Measurements from ENCODE around the gene AKAP3.

AKAP3 gene

DNA sequence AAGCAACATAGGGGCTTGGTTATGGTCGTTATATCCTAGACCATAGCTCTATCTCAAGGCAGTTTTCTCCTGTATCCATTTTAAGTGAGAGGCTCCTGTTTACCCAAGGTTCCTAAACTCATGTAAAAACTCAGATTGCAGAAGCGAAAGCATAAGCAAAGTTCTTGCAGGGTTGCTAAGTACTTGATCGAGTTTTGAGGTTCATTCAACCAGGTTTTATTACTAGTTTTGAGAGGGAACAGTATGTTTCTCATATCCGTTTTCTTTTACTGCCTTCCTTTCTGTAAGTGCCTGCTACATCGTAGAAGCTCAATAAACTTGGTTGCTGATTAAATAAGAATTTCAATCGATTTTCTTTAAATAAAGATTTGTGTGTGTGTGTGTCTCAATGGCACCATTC, 5.1 kb downstream of the AKAP3 start:
- DNase-seq (ENCODE audit: insufficient read length): no peak
- TF ChIP-seq TAF1 (IDR thresholded peaks at IDR 0.05; ENCODE audit: borderline replicate concordance, low read depth, low read length) (no peak), POLR2AphosphoS5 (IDR thresholded peaks at IDR 0.05; ENCODE audit: low read depth, low read length) (no peak), POLR2A (IDR thresholded peaks at IDR 0.05; ENCODE audit: low read depth, low read length) (no peak)
- FAIRE-seq: peak; percentile 89

DNA sequence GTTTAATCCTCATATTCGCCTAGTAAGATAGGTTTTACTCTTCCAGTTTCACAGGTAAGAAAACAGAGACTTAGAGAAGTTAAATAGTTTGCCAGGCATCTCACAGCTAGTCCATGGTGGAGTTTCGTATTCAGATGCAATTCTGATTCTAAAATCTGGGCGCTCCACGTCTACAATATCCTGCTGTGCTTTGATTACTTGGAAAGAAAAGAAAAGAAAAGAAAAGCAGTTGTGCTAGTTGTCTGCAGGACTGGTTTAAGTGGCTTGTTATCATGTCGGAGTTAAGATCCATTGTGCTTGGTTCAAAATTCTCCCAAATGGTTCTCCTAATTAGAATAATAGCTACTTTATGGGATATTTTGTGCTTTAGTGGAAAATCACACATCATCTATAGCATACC, 18.6 kb downstream of the AKAP3 start:
- DNase-seq (ENCODE audit: insufficient read length) (no peak), FAIRE-seq (no peak)
- TF ChIP-seq POLR2A (IDR thresholded peaks at IDR 0.05; ENCODE audit: low read depth, low read length) (no peak), POLR2AphosphoS5 (IDR thresholded peaks at IDR 0.05; ENCODE audit: low read depth, low read length) (no peak), TAF1 (IDR thresholded peaks at IDR 0.05; ENCODE audit: borderline replicate concordance, low read depth, low read length) (no peak)

DNA sequence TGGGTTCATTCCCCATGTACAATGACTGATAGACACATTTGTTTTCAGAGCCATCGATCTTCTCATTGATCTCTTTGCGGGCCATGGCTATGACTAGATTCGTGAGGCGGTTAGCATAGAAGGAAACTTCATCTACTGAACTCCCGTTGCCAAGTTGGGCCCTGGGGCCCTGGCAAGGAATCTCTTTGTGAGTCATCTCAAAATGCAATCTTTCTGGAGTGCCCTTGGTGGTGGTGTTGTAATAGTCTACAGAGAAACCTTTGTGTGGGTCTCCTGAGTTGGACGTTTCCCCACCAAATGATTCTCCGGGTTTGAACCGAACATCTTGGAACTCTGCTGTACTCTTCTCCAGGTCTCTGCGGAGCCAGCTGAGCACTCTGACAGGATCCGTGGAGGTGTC, 20.4 kb downstream of the AKAP3 start:
- FAIRE-seq (no peak), DNase-seq (ENCODE audit: insufficient read length) (no peak)
- no peak for TF ChIP-seq POLR2A (IDR thresholded peaks at IDR 0.05; ENCODE audit: low read depth, low read length)
- TF ChIP-seq TAF1 (IDR thresholded peaks at IDR 0.05; ENCODE audit: borderline replicate concordance, low read depth, low read length): no peak
- no peak for TF ChIP-seq POLR2AphosphoS5 (IDR thresholded peaks at IDR 0.05; ENCODE audit: low read depth, low read length)

DNA sequence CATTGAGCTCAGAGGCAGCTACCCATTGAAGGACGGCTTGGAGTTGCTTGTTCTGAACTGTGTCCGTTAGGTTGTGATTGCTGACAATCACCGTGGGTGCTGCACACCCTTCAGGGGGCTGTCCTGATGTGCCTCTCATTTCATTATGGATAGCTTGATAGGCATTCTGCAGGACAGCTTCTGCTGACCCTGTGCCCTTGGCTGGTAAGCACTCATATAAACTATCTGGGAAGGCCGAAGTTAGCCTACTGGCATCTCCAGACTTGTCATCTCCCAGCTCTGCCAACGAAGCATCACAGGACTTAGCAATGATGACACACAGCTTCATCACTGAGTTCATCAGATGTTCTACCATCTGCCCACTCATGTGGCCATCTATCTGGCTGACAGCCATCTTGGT, 22.3 kb downstream of the AKAP3 start:
- no peak for TF ChIP-seq POLR2A (IDR thresholded peaks at IDR 0.05; ENCODE audit: low read depth, low read length)
- TF ChIP-seq TAF1 (IDR thresholded peaks at IDR 0.05; ENCODE audit: borderline replicate concordance, low read depth, low read length): no peak
- TF ChIP-seq POLR2AphosphoS5 (IDR thresholded peaks at IDR 0.05; ENCODE audit: low read depth, low read length): no peak

DNA sequence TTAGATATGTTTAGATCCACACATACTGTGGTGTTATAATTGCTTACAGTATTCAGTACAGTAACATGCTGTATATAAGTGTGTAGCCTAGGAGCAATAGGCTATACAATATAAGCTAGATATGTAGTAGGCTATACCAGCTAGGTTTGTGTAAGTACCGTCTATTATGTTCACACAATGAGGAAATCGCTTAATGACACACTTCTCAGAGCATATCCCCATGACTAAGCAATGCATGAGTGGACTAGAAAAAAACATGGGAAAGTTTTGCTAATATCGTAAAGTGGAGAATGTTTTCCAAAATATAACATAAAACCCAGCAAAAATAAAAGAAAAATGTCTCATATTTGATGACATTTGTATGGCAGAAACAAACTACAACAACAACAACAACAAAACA, 27.3 kb downstream of the AKAP3 start:
- FAIRE-seq: no peak
- TF ChIP-seq POLR2A (IDR thresholded peaks at IDR 0.05; ENCODE audit: low read depth, low read length) (no peak), POLR2AphosphoS5 (IDR thresholded peaks at IDR 0.05; ENCODE audit: low read depth, low read length) (no peak), TAF1 (IDR thresholded peaks at IDR 0.05; ENCODE audit: borderline replicate concordance, low read depth, low read length) (no peak)

More for the DNA sequence above, 22.3 kb downstream of the AKAP3 start:
- FAIRE-seq (no peak), DNase-seq (ENCODE audit: insufficient read length) (no peak)

DNA sequence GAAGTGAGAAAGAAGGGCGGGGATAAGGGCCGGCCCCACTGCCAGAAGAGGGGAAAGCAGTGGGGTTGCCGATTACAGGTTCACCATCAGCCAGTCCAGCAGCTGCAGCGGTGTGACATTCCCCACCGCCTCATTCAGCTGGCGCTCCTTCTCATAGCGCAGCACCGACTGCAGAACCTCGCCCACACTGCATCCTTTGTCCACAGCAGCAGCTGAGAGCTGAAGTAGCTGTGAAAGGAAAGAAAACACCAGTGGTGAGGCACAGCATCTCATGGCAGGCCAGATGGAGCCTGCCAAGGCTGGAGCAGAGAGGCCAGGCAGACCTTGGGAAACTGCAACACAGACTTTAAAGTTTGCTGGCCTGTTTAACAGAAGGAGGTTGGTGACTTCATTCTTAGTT, 33.2 kb downstream of the AKAP3 start:
- no peak for DNase-seq (ENCODE audit: insufficient read length)
- FAIRE-seq: no peak
- TF ChIP-seq POLR2A (IDR thresholded peaks at IDR 0.05; ENCODE audit: low read depth, low read length) (no peak), POLR2AphosphoS5 (IDR thresholded peaks at IDR 0.05; ENCODE audit: low read depth, low read length) (no peak), TAF1 (IDR thresholded peaks at IDR 0.05; ENCODE audit: borderline replicate concordance, low read depth, low read length) (no peak)

More for the DNA sequence above, 27.3 kb downstream of the AKAP3 start:
- no peak for DNase-seq (ENCODE audit: insufficient read length)

DNA sequence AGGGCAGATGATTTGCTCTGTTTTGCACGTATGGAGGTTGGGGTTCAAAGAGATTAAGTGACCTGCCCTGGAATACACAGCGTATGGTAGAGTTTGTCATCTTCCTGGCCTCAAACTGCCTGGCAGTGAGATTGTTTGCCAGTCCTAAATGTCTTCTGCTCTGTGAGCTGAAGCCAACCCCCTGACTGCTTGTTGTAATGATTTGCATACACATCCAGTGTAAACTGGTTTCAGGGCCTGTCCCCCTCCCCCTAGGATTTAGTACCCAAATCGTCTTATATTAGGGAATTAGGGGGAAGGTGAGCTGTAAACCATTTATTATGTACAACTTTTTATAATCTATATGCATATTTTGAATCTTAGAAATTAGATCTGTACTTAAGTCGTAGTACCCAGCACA, 38.4 kb downstream of the AKAP3 start:
- DNase-seq (ENCODE audit: insufficient read length) (no peak), FAIRE-seq (no peak)
- no peak for TF ChIP-seq TAF1 (IDR thresholded peaks at IDR 0.05; ENCODE audit: borderline replicate concordance, low read depth, low read length)
- TF ChIP-seq POLR2AphosphoS5 (IDR thresholded peaks at IDR 0.05; ENCODE audit: low read depth, low read length): no peak
- no peak for TF ChIP-seq POLR2A (IDR thresholded peaks at IDR 0.05; ENCODE audit: low read depth, low read length)

DNA sequence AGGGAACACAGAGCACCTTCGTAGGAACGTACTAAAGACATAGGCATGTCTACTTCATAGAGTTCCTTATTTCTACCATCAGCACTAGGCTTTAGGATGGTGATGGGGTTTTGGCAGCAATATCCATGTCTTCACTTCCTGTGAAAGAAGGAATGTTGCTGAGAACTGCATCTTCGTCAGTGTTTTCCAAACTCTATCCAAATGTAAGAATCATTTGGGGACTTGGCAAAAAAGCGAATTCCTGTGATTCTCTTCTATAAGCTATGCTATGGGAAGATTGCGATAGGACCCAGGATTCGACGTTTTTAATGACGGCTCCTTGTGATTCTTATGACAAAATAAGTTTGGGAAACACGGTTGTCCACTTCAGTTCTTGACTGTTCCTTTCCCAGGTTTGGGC, 39.8 kb downstream of the AKAP3 start:
- TF ChIP-seq TAF1 (IDR thresholded peaks at IDR 0.05; ENCODE audit: borderline replicate concordance, low read depth, low read length) (no peak), POLR2AphosphoS5 (IDR thresholded peaks at IDR 0.05; ENCODE audit: low read depth, low read length) (no peak), POLR2A (IDR thresholded peaks at IDR 0.05; ENCODE audit: low read depth, low read length) (no peak)
- DNase-seq (ENCODE audit: insufficient read length) (no peak), FAIRE-seq (no peak)

DNA sequence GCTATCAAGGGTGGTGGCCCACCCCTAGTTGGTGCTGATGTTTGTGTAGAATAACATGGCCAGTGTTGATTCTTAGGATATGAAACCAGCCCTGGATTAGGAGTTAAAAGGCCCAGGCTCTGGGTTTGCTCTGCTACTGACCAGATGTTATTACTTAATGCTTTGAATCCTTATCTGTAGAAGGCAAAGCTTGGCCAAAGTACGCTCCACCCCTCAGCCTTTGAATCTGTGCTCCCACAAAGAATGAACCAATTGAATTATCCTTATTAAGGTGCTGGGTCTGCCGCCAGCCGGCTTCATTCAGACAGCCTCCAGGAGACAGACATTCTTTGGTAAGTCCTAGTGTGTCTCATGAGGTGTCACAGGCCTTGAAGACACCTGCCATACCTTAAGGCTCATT, 41.8 kb downstream of the AKAP3 start:
- no peak for FAIRE-seq
- TF ChIP-seq POLR2A (IDR thresholded peaks at IDR 0.05; ENCODE audit: low read depth, low read length): no peak
- TF ChIP-seq TAF1 (IDR thresholded peaks at IDR 0.05; ENCODE audit: borderline replicate concordance, low read depth, low read length): no peak
- TF ChIP-seq POLR2AphosphoS5 (IDR thresholded peaks at IDR 0.05; ENCODE audit: low read depth, low read length): no peak
- no peak for DNase-seq (ENCODE audit: insufficient read length)

DNA sequence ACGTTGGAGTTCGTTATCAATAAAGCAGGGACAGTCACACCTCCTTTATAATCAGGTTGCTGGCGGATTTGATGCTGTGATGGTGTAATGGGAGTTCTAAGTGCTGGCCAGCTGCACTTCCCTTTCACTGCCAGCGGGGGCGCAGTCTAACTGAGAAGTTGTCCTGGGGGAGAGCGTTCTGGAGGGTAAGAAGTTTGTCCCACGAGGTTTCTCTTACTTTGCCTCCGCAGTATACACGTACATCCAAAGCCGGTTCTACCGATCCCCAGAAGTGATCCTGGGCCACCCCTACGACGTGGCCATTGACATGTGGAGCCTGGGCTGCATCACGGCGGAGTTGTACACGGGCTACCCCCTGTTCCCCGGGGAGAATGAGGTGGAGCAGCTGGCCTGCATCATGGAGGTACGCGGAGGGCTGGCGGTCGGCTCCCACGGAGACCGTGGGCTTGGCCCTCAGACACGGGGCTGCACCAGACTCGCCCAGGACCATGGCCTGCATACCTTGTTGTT, 44.1 kb downstream of the AKAP3 start:
- FAIRE-seq (peak; percentile 91), DNase-seq (ENCODE audit: insufficient read length) (peak; percentile 50)
- no peak; the same call in 1 of the 2 replicates for TF ChIP-seq TAF1 (IDR thresholded peaks at IDR 0.05; ENCODE audit: borderline replicate concordance, low read depth, low read length)
- peak; percentile 59; the same call in 1 of the 2 replicates for TF ChIP-seq POLR2AphosphoS5 (IDR thresholded peaks at IDR 0.05; ENCODE audit: low read depth, low read length)
- peak; percentile 64; the same call in 1 of the 2 replicates for TF ChIP-seq POLR2A (IDR thresholded peaks at IDR 0.05; ENCODE audit: low read depth, low read length)

DNA sequence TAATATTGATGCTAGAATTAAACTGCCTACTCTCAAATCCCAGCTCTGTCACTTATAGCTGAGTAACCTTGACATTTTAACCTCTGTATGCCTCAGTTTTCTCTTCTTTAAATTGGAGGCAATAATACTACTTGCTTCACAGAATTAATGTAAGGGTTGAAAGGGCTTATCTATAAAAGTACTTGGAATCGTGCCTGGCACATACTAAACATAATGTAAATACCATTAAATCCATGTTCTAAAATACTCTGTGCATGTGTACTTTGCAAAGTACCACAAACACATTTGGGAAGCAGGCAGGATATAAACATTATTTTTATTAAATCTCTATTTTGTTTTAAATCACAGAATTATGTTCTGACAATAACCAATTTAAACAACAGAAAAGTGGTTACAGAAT, 44.9 kb downstream of the AKAP3 start:
- no peak for FAIRE-seq
- no peak for TF ChIP-seq POLR2AphosphoS5 (IDR thresholded peaks at IDR 0.05; ENCODE audit: low read depth, low read length)
- no peak for TF ChIP-seq TAF1 (IDR thresholded peaks at IDR 0.05; ENCODE audit: borderline replicate concordance, low read depth, low read length)
- TF ChIP-seq POLR2A (IDR thresholded peaks at IDR 0.05; ENCODE audit: low read depth, low read length): no peak

DNA sequence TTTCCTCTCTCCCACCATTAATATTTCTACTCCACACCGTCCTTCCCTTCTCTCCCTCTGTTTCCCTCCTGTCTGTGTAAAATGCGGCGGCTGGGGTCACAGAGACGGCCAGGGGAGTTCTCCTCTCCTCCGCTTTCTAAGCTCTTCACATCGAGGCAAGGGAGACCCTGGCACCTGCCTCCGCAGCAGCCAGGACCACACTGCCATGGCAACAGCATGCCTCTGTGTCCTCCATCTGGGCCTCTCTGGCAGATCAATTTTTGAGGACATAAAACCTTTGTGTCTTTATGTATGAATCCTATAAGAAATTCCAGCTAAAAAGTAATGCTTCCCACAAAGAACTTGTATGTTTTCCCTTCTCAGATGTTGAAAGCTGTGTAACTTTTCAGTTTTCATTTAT, 45.4 kb downstream of the AKAP3 start:
- DNase-seq (ENCODE audit: insufficient read length): no peak
- TF ChIP-seq POLR2AphosphoS5 (IDR thresholded peaks at IDR 0.05; ENCODE audit: low read depth, low read length) (no peak), POLR2A (IDR thresholded peaks at IDR 0.05; ENCODE audit: low read depth, low read length) (no peak), TAF1 (IDR thresholded peaks at IDR 0.05; ENCODE audit: borderline replicate concordance, low read depth, low read length) (no peak)
- FAIRE-seq: no peak

More for the DNA sequence above, 44.9 kb downstream of the AKAP3 start:
- DNase-seq (ENCODE audit: insufficient read length): no peak
